ENCODE results near the gene MMP8. TPM values are rescaled to one million over a fixed set of nuclear protein-coding genes. Genes with fewer than 3 reads are reported as not detected.

The MMP8 gene
- total and polyA plus RNA-seq, 7 donors = 0.03 to 0.59 (median 0.04) TPM; not detected in 2

DNA sequence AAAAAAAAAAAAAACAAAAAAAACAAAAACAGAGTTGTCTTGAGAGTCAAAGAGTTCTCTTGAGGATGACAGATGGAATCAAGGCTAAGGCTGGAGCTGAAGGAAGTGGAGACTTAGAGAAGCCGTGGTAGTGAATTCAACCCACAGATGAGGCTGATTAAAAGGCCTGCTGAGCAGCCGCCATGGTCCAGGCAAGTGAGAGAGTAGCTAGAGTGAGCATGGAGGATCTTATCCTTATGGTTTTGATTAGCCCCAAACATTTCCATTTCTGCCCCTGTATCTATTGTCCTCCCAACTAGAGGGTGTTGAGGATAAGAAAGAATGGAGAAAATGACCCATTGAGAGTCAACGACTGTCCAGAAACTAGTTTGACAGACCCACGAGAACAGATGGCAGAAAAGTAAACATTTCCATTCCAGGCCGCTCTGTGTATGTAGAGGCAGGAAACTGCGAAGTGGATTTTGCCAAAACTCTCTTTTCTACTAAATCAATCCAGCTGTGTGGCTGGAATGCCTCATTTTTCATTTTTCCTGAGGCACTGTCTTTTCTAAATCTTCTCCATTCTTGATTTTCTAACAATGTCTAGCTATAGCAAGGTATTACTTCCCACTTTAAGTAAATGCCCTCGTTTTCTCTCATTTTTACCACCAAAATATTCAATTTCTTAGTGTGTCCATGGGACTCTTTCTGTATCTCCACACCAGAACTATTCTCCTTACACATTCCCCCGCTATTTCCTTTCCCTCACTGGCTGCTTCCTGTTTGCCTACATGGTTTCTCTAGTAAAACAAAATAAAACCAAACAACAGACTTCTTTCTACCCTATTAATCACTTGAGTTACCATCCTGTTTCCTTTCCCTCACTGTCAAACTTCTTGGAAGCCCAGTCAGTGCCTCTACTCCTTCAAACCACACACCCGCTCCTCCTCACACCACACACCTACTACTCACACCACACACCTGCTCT lies 5.4 kb upstream of the MMP8 start:
- DNase-seq = no peak
- no peak overlapping the region for H3K4me3 ChIP-seq
- H3K4me1 ChIP-seq = no peaks in the 10 kb centered on the region
- no peaks in the 10 kb centered on the region for H3K36me3 ChIP-seq (ENCODE audit: insufficient read depth in 1 of 2, low read depth in 1 of 2)
- H3K27me3 ChIP-seq (ENCODE audit: insufficient read depth in 3 of 3, low read length in 2 of 3) = no peaks in the 10 kb centered on the region
- H3K9me3 ChIP-seq = no peaks in the 10 kb centered on the region
- TF ChIP-seq, protein P1, sequence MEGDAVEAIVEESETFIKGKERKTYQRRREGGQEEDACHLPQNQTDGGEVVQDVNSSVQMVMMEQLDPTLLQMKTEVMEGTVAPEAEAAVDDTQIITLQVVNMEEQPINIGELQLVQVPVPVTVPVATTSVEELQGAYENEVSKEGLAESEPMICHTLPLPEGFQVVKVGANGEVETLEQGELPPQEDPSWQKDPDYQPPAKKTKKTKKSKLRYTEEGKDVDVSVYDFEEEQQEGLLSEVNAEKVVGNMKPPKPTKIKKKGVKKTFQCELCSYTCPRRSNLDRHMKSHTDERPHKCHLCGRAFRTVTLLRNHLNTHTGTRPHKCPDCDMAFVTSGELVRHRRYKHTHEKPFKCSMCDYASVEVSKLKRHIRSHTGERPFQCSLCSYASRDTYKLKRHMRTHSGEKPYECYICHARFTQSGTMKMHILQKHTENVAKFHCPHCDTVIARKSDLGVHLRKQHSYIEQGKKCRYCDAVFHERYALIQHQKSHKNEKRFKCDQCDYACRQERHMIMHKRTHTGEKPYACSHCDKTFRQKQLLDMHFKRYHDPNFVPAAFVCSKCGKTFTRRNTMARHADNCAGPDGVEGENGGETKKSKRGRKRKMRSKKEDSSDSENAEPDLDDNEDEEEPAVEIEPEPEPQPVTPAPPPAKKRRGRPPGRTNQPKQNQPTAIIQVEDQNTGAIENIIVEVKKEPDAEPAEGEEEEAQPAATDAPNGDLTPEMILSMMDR (IDR thresholded peaks at IDR 0.05) = no peak
- WGBS, 3 donors = 55 to 63% (median 58%) methylated on average over 9 of the region's 9 CpGs
- ATAC-seq = no peak
- no peak overlapping the region for H3K27ac ChIP-seq
- intact Hi-C loops (cut with DNase I) = loop anchor here in 1 of 2 donors (10.0 kb wide), 1 partner anchor 215 kb away; no protein-coding TSS in a partner anchor

DNA sequence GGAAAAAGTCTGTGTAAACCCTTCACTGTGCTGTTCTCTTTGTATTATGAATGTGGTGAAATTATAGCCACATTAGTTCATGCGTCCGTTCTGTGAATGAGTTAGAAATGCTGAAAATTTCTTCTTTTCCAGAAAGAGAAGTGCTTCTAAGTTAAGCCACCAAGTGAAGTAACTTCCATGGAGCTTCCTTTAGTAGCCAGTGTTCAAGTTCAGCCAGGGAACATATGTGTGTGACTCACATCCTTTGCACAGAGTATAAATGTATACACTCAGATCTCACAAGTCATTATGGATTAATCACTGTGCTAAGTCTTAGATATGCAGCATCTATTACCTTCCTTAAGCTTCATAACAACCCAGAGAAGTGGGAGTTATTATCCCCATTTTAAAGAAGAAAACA lies 3.1 kb upstream of the MMP8 start:
- no peaks in the 10 kb centered on the region for H3K9me3 ChIP-seq
- H3K4me3 ChIP-seq = no peak overlapping the region
- TF ChIP-seq, protein P1 (IDR thresholded peaks at IDR 0.05) = no peak
- no peaks in the 10 kb centered on the region for H3K4me1 ChIP-seq
- no peak overlapping the region for H3K27ac ChIP-seq
- intact Hi-C loops (cut with DNase I) = no loop called here
- H3K36me3 ChIP-seq (ENCODE audit: insufficient read depth in 1 of 2, low read depth in 1 of 2) = no peaks in the 10 kb centered on the region
- 78 to 80% (median 80%) methylated on average over 2 of the region's 2 CpGs for WGBS, 3 donors
- no peaks in the 10 kb centered on the region for H3K27me3 ChIP-seq (ENCODE audit: insufficient read depth in 3 of 3, low read length in 2 of 3)
- ATAC-seq (no peak), DNase-seq (no peak)

DNA sequence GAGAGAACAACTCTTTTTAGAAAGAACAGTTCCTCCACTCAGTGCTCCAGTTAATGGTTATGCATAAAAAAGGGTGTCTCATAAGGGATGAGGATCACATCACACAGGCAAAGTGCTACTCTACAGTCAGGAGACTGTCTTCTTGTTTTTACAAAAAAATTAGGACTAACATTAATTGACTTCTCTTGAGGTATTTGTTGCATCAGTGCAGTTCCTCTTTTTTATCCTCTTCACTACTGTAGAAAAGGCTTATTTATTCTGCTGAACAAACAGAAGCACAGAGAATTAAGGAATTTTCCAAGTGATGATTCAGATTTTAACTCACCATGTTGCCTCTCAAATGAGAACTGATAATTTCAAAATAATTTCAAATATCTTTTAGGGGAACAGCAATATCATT lies 1.9 kb downstream of the MMP8 start:
- H3K27me3 ChIP-seq (ENCODE audit: insufficient read depth in 3 of 3, low read length in 2 of 3) = no peaks in the 10 kb centered on the region
- DNase-seq (no peak), ATAC-seq (no peak)
- no peaks in the 10 kb centered on the region for H3K36me3 ChIP-seq (ENCODE audit: insufficient read depth in 1 of 2, low read depth in 1 of 2)
- H3K4me1 ChIP-seq = no peaks in the 10 kb centered on the region
- TF ChIP-seq, protein P1 (IDR thresholded peaks at IDR 0.05) = no peak
- intact Hi-C loops (cut with DNase I) = no loop called here
- no peak overlapping the region for H3K27ac ChIP-seq
- no peaks in the 10 kb centered on the region for H3K9me3 ChIP-seq
- H3K4me3 ChIP-seq = no peak overlapping the region

DNA sequence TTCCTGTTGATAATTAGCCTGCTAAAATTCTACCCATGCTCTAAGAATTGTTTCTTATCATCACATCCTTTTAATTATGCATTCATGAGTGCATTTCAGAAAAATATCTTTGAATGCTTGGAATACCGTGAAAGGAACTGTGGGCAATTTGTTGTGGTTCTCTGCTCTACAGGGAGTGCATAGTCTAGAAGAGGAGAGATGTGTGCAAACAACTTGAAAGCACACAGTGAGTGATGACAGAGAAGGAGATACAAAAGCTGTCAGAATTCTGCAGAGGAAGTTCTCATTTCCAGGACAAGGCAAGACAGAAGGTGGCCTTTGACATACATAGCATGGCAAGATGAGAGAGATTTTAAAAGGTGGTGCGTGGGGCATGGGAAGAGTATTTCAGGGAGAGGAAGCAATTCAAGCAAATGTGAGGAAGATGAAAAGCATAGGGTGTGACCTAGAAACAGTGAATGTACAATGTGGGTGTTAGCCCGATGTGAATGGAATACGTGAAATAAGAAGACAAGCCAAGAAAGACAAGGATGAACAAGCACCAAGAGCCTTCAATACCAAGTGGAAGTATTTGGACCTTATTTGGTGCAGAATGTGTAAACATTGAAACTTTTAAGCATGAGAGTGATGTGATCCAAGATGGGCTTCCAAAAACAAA lies 5.0 kb downstream of the MMP8 start:
- Histone ChIP-seq H3K9me3 (no peaks in the 10 kb centered on the region), H3K4me3 (no peak overlapping the region), H3K27me3 (ENCODE audit: insufficient read depth in 3 of 3, low read length in 2 of 3) (no peaks in the 10 kb centered on the region), H3K27ac (no peak overlapping the region), H3K4me1 (no peaks in the 10 kb centered on the region), H3K36me3 (ENCODE audit: insufficient read depth in 1 of 2, low read depth in 1 of 2) (no peaks in the 10 kb centered on the region)
- intact Hi-C loops (cut with DNase I) = no loop called here
- no peak for DNase-seq
- 59 to 76% (median 62%) methylated on average over 4 of the region's 4 CpGs for WGBS, 3 donors
- ATAC-seq = no peak
- TF ChIP-seq, protein P1 (IDR thresholded peaks at IDR 0.05) = no peak

Data from psoas muscle (tissue), 8 donors.